GM21619 (cell line): ENCODE data around the gene ZNF333.
"Not testable (repeated sequence)": the region's sequence is repeated elsewhere in the genome, so short reads cannot be mapped to it uniquely, and the experiment has no call there.

Experiments
- ATAC-seq: cut with Tn5 transposase; IDR thresholded peaks from one replicate; pipeline ENCODE4 v1.9.1; 2021; ENCODE audit not compliant: unreplicated experiment

Gene ZNF333

DNA sequence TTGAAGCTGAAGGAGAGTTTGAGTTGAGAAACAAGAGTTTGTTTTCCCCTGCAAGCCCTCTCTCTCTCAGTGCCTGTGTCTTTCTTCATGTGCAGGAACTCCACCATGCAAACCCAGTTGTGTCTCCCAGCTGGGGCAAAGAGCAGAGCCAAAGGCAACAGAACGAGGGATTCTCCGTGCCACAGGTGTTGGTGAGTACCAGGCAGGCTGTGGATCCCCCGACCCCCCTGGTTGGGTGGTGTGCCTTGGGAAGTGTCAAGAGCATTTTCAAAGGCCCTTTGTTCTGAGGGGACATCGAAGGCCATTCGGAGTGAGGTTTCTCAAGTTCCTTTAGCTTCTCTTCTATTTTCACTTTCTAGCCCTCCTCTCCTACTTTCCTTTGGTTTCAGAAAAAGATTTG is 5.6 kb downstream of the ZNF333 start:
- ATAC-seq: no peak

DNA sequence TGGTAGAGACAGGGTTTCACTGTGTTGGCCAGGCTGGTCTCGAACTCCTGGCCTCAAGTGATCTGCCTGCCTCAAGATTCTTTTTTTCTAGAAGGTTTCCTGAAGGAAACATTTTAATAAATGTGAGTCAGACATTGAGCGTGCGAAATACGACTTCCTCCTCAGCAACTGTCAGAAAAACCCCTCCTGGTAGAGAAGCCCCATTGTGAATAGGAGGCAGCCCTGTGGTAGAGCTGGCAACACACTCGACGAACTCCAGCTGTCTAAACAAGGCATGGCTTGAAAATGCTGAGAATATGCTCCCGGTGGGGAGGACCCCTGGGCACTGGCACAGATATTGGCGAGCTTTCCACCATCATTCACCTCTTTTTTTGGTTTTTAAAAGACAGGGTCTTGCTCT is 9.8 kb downstream of the ZNF333 start:
- no peak for ATAC-seq

- no peak for ATAC-seq
Observed at GRCh38 chr19:14700711-14701375, 11.0 kb downstream of the ZNF333 start.

- no peak for ATAC-seq
Observed at GRCh38 chr19:14703833-14704232, 14.0 kb downstream of the ZNF333 start.

DNA sequence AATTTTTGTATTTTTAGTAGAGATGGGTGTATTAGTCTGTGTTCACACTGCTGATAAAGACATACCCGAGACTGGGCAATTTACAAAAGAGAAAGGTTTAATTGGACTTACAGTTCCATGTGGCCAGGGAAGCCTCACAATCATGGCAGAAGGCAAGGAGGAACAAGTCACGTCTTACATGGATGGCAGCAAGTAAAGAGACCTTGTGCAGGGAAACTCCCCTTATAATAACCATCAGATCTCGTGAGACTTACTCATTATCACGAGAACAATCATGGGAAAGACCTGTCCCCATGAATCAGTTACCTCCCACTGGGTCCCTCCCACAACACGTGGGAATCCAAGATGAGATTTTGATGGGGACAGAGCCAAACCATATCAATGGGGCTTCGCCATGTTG is 14.6 kb downstream of the ZNF333 start:
- ATAC-seq: no peak

DNA sequence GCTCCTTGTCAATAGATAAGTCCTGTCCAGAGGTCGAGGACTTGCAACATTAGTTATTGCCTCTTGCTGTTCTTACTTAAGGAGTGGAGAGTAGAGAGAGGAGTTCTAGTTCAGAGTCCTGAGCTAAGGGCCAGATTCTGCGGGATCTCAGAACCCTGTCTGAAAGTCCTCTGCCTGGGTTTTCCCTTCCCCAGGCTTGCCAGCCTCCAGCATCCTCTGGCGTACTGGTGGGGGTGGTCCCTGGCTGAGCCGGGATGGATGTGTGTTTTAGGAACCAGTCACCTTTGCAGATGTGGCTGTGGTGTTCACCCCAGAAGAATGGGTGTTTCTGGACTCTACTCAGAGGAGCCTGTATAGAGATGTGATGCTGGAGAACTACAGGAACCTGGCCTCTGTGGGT is 26.0 kb downstream of the ZNF333 start:
- ATAC-seq: no peak

DNA sequence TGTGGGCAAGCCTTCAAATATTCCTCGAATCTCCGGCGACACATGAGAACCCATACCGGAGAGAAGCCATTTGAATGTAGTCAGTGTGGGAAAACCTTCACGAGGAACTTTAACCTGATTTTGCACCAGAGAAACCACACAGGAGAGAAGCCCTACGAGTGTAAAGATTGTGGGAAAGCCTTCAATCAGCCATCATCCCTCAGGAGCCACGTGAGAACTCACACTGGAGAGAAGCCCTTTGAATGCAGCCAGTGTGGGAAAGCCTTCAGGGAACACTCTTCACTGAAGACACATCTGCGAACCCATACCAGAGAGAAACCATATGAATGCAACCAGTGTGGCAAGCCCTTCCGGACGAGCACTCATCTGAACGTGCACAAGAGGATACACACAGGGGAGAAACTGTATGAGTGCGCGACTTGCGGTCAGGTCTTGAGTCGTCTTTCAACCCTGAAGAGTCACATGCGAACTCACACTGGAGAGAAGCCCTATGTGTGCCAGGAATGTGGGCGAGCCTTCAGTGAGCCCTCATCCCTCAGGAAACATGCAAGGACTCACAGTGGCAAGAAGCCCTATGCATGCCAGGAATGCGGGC is 28.8 kb downstream of the ZNF333 start:
- ATAC-seq: no peak

- ATAC-seq: no peak
Observed at GRCh38 chr19:14719162-14719561, 29.3 kb downstream of the ZNF333 start.

DNA sequence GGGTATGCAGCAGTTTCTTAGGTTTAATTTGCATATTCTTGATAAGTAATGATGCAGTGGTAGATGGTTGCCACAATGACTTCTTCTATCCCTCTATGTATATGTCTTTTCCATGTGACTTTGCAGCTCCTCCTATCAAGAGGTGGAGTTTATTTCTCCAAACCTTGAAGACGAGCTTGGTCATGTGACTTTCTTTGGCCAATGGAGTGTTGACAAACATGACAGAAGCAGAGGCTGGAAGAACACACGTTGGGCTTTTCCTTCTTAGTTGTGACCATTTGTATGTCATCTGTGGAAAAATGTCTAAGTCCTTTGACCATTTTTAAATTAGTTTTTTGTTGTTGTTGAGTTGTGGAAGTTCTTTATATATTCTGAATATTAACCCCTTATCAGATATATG is 32.3 kb downstream of the ZNF333 start:
- no peak for ATAC-seq

GRCh38 chr19:14728595-14728994 is 38.7 kb downstream of the ZNF333 start:
- no peak for ATAC-seq

- no peak for ATAC-seq
Observed at GRCh38 chr19:14731200-14731599, 41.4 kb downstream of the ZNF333 start.

DNA sequence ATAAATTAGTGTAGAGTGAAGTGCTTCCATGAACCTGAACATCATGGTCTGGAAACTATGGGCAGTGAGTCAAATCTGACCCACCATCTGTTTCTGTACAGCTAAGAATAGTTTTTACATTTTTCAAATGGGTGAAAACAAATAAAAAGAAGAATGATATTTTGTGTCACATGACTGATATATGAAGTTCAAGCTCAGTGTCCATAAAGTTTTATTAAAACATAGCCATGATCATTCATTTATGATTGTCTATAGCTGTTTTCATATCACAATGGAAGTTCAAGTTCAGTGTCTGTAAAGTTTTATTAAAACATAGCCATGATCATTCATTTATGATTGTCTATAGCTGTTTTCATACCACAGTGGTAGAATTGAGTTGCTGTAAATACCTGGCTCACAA is 42.7 kb downstream of the ZNF333 start:
- no peak for ATAC-seq

DNA sequence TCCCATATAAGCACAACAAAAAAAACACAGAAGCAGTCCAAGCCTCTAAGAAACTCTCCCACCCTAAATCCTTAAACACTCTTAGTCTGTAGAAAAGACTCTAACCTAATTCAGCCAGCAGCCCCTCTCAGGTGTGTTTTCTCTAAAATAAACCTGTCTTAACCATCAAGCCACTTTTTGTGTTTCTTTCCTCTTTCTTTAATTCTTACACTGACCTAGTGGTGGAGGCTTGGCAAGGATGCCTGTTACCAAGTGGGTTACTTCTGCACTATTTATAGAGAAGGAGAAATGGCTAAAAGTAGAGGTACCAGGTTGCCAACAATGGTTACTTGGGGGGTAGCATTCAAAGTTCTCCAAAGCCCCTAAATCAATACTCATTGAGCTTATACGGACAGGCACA is 43.7 kb downstream of the ZNF333 start:
- no peak for ATAC-seq

DNA sequence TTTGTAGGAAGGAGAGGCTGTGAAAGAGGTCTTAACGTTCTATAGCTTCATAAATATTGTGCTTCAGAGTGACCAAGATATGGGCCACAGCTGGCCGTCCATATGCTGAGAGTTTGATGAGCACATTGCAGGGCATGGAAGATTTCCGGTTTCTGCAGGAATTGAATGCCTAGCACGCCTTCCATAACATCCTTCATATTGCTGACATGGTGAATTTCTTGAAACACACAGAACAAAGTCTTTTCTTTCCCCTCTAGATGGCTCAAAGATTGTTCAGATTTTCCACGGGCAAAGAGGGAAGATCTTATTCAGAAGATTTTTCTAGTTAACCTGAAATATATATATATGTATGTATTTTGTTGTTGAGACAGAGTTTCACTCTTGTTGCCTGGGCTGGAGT is 46.1 kb downstream of the ZNF333 start:
- no peak for ATAC-seq

GRCh38 chr19:14746886-14747285 is 57.0 kb downstream of the ZNF333 start:
- ATAC-seq: no peak

DNA sequence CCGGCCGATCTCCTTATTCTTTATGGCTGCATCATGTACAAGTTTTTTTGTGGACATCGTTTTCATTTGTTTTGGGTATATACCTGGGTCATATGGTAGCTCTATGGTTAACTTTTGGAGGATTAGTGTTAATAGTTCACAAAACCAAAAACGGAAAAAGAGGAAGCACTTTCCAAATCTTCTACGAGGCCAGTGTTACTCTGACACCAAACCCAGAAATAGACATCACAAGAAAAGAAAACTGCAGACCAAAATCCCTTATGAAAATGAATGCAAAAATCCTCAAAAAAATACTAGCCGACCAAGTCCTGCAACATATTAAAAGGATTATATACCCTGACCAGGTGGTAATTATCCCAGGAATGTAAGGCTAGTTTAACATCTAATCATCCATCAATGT is 58.8 kb downstream of the ZNF333 start:
- ATAC-seq: no peak

DNA sequence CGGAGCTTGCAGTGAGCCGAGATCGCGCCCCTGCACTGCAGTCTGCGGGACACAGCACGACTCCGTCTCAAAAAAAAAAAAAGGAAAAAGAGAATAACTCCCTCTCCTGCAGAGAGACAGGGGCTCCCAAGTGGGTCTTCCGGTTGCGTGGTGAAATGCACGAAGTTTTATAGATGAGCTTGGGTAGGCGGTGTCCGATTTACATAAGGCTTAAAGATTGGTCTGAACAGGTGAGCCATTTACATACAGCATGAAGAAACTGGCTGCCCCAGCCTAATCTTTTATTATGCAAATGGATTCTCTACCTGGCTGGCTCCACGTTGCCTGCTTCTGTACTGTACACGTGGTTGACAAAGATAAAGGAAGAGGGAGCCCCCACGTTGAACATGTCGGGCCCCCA is 69.0 kb downstream of the ZNF333 start:
- no peak for ATAC-seq

GRCh38 chr19:14761607-14762006 is 71.8 kb downstream of the ZNF333 start:
- ATAC-seq: no peak

DNA sequence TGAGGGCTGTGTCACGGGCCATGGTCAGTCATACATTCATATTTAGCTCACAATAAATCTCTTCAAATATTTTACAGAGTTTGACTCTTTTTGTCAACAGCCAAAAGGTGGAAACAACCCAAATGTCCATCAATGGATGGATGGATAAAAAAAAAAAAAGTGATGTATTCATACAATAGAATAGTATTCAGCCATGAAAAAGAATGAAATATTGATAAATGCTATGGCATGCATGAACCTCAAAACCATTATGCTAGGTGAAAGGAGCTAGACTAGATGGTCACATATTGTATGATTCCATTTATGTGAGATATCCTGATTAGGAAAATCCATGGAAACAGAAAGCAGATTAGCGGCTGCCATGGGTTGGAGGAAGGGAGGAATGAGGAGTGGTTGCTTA is 72.3 kb downstream of the ZNF333 start:
- no peak for ATAC-seq

GRCh38 chr19:14763497-14764145 is 73.8 kb downstream of the ZNF333 start:
- no peak for ATAC-seq

DNA sequence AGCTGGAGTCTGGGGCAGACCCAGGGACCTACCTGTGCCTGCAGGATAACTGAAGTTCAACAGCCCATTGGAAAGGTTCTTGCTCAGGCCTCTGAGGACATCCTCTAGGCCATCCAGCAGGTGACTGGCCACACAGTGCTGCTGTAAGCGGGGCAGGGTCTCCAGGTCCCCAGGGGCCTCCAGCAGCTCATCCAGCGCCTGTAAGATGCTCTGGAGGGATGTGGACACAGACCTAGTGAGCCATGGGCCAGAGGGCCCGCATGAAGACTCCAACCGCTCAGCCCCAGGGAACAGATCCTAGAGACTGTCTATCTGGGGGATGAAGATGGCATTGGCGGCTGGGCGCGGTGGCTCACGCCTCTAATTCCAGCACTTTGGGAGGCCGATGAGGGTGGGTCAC is 74.6 kb downstream of the ZNF333 start:
- no peak for ATAC-seq

DNA sequence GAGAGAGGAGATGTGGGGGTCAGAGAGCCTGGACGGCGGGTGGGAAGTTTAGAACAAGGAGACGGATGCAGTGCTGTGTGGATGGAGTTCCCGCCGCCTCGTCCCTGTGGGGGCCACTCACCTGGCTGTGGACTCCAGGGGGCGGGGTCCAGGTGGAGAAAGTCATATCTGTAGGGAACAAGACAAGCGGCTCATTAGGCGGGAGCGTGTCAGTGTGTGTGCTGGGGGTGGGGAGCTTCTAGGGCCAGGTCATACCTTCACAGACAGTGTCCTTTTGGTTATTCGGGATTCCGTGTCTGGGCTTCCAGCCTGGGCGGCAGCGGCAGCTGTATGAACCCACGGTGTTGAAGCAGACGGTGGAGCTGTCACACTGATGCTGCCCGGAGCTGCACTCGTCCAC is 75.6 kb downstream of the ZNF333 start:
- ATAC-seq: not testable (repeated sequence)

DNA sequence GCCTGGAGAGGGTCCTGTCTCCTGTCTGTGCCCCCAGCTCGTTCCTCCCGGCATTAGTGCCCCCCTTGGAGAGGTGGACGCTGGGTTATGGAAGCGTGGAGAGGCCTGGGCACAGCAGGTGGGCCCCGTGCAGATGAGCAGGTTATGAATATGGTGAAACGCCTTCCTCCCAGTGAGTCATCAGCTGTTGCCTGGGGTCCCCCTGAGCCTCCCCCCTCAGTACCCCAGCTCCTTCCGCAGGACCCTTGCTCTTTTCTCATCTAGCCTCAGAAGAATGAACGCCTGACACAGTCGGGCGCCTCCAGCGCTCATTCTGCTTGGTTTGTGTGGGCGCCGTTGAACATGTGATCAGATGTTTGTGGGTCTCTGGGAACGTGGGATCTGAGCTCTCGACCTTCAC is 76.0 kb downstream of the ZNF333 start:
- ATAC-seq: not testable (repeated sequence)
